ENCODE results near the gene WDR55. TPM values are rescaled to one million over a fixed set of nuclear protein-coding genes. Genes with fewer than 3 reads are reported as not detected.
"Not testable (repeated sequence)": the region's sequence is repeated elsewhere in the genome, so short reads cannot be mapped to it uniquely, and the experiment has no call there.

Gene WDR55
- total RNA-seq, 1 donor from 2014 or later: 28.8 TPM

DNA sequence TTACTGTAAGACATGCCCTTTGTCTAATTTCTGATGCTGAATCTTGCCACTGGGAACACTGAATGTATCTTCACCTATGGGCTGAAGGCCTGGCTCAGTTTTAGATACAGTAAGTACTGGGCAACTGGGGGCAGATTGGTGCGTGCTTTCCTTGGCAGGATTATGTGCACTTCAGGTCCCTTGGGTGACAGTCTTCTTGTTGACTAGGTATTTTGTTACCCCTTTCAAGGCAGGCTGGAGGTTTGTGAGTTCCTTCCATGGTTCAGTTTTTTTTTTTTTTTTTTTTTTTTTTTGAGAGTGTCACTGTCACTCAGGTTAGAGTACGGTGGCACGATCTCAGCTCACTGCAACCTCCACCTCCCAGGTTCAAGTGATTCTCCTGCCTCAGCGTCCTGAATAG, 43.1 kb downstream of the WDR55 start:
- FAIRE-seq (no peak), DNase-seq (ENCODE audit: low read depth) (no peak)
- peaks cover 44% of the 10 kb centered on the region for H3K36me3 ChIP-seq (ENCODE audit: insufficient read depth, low read length)
- no peak overlapping the region for H3K9ac ChIP-seq (ENCODE audit: low read length)
- H3K9me3 ChIP-seq (ENCODE audit: insufficient read depth, low read depth, low read length): no peaks in the 10 kb centered on the region
- H3K27ac Mint-ChIP-seq (ENCODE audit: unreplicated experiment): no peak overlapping the region
- TF ChIP-seq, protein P1, sequence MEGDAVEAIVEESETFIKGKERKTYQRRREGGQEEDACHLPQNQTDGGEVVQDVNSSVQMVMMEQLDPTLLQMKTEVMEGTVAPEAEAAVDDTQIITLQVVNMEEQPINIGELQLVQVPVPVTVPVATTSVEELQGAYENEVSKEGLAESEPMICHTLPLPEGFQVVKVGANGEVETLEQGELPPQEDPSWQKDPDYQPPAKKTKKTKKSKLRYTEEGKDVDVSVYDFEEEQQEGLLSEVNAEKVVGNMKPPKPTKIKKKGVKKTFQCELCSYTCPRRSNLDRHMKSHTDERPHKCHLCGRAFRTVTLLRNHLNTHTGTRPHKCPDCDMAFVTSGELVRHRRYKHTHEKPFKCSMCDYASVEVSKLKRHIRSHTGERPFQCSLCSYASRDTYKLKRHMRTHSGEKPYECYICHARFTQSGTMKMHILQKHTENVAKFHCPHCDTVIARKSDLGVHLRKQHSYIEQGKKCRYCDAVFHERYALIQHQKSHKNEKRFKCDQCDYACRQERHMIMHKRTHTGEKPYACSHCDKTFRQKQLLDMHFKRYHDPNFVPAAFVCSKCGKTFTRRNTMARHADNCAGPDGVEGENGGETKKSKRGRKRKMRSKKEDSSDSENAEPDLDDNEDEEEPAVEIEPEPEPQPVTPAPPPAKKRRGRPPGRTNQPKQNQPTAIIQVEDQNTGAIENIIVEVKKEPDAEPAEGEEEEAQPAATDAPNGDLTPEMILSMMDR (IDR thresholded peaks at IDR 0.05; ENCODE audit: insufficient read depth, low read depth, low read length): no peak
- TF ChIP-seq EZH2 (IDR thresholded peaks at IDR 0.05; ENCODE audit: insufficient read depth, low read length): no peak
- peaks cover 23% of the 10 kb centered on the region for H3K36me3 Mint-ChIP-seq (ENCODE audit: low read depth, unreplicated experiment)
- H3K79me2 ChIP-seq (ENCODE audit: insufficient read depth, low read length): peaks cover 1% of the 10 kb centered on the region
- H3K9me3 Mint-ChIP-seq (ENCODE audit: unreplicated experiment): no peaks in the 10 kb centered on the region
- no peaks in the 10 kb centered on the region for H3K27me3 ChIP-seq (ENCODE audit: insufficient read depth, low read length)
- H3K4me3 ChIP-seq (ENCODE audit: insufficient read depth, low read depth, low read length): no peak overlapping the region
- H3K27ac ChIP-seq (ENCODE audit: low read depth, low read length): no peak overlapping the region
- peaks cover 5% of the 10 kb centered on the region for H4K20me1 ChIP-seq (ENCODE audit: insufficient read depth, low read length)
- H3K4me1 Mint-ChIP-seq (ENCODE audit: low read depth, unreplicated experiment): no peaks in the 10 kb centered on the region
- no peak overlapping the region for H2AFZ ChIP-seq (ENCODE audit: low read depth, low read length)
- no peak overlapping the region for H3K4me3 Mint-ChIP-seq (ENCODE audit: unreplicated experiment)
- H3K27me3 Mint-ChIP-seq (ENCODE audit: low read depth, unreplicated experiment): no peaks in the 10 kb centered on the region
- no peak overlapping the region for H3K4me2 ChIP-seq (ENCODE audit: low read length)
- no peaks in the 10 kb centered on the region for H3K4me1 ChIP-seq (ENCODE audit: insufficient read depth, low read length)

DNA sequence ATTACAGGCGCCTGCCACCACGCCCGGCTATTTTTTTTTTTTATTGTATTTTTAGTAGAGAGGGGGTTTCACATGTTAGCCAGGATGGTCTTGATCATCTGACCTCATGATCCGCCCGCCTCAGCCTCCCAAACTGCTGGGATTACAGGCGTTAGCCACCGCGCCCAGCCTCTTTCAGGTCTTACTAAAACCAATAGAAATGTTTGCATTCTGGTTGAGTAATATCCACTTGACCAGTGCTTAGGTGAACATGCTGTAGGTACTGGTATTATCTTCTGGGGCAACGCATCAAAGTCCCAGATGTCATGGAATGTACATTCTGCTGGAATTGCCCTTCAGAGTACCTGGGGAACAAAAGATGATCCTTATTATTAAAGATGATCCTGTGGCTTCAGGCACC, 44.1 kb downstream of the WDR55 start:
- H3K36me3 ChIP-seq (ENCODE audit: insufficient read depth, low read length): peaks cover 38% of the 10 kb centered on the region
- not testable (repeated sequence) for H3K9me3 ChIP-seq (ENCODE audit: insufficient read depth, low read depth, low read length); H3K27ac Mint-ChIP-seq (ENCODE audit: unreplicated experiment); H3K79me2 ChIP-seq (ENCODE audit: insufficient read depth, low read length); H4K20me1 ChIP-seq (ENCODE audit: insufficient read depth, low read length); H3K27me3 Mint-ChIP-seq (ENCODE audit: low read depth, unreplicated experiment); H3K4me3 Mint-ChIP-seq (ENCODE audit: unreplicated experiment); H3K4me1 ChIP-seq (ENCODE audit: insufficient read depth, low read length); H3K4me1 Mint-ChIP-seq (ENCODE audit: low read depth, unreplicated experiment); H3K27ac ChIP-seq (ENCODE audit: low read depth, low read length); DNase-seq (ENCODE audit: low read depth); H2AFZ ChIP-seq (ENCODE audit: low read depth, low read length); H3K27me3 ChIP-seq (ENCODE audit: insufficient read depth, low read length); FAIRE-seq; H3K9me3 Mint-ChIP-seq (ENCODE audit: unreplicated experiment); H3K4me3 ChIP-seq (ENCODE audit: insufficient read depth, low read depth, low read length); H3K9ac ChIP-seq (ENCODE audit: low read length); H3K4me2 ChIP-seq (ENCODE audit: low read length)
- H3K36me3 Mint-ChIP-seq (ENCODE audit: low read depth, unreplicated experiment): peaks cover 22% of the 10 kb centered on the region

DNA sequence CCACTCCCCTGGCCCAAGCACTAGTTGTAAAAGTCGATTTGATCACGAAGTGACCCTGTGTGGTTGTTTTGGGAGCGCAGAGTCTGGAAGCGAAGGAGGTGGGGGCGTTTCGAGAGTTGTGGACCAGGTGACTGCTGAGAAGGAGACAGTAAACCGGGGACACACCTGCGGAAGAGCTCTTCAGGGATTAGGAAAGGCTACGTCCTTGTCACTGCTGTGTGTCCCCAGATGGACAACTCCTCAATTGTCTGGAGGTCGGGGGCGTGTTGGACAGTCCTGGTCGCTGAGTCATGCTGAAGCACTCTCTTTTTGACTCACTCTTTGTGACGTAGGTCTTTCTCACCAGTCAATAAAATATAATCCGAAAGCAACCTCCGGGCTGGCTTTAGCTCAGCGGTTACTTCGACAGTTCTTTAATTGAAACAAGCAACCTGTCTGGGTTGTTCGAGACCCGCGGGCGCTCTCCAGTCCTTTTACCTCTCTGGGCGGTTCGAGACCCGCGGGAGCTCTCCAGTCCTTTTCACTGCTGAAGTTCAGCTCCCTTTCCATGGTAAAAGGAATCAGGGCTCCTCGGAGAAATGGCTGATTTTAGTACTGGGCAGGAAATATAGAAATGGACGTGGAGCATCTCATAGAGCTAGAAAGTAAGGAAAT, 46.3 kb downstream of the WDR55 start:
- peak overlapping the region; percentile 86 for H3K4me3 ChIP-seq (ENCODE audit: insufficient read depth, low read depth, low read length)
- peak overlapping the region; percentile 88 for H3K27ac ChIP-seq (ENCODE audit: low read depth, low read length)
- TF ChIP-seq, protein P1 (IDR thresholded peaks at IDR 0.05; ENCODE audit: insufficient read depth, low read depth, low read length): no peak
- TF ChIP-seq EZH2 (IDR thresholded peaks at IDR 0.05; ENCODE audit: insufficient read depth, low read length): no peak
- H3K79me2 ChIP-seq (ENCODE audit: insufficient read depth, low read length): no peaks in the 10 kb centered on the region
- H3K27me3 ChIP-seq (ENCODE audit: insufficient read depth, low read length): no peaks in the 10 kb centered on the region
- H4K20me1 ChIP-seq (ENCODE audit: insufficient read depth, low read length): peaks cover 3% of the 10 kb centered on the region
- Mint-ChIP-seq H3K9me3 (ENCODE audit: unreplicated experiment) (no peaks in the 10 kb centered on the region), H3K4me1 (ENCODE audit: low read depth, unreplicated experiment) (no peaks in the 10 kb centered on the region), H3K27ac (ENCODE audit: unreplicated experiment) (peak overlapping the region; percentile 95), H3K36me3 (ENCODE audit: low read depth, unreplicated experiment) (peaks cover 9% of the 10 kb centered on the region), H3K4me3 (ENCODE audit: unreplicated experiment) (peak overlapping the region; percentile 85), H3K27me3 (ENCODE audit: low read depth, unreplicated experiment) (no peaks in the 10 kb centered on the region)
- H3K9ac ChIP-seq (ENCODE audit: low read length): peak overlapping the region; percentile 87
- H2AFZ ChIP-seq (ENCODE audit: low read depth, low read length): peak overlapping the region; percentile 83
- FAIRE-seq (peak; percentile 98), DNase-seq (ENCODE audit: low read depth) (peak; percentile 90)
- no peaks in the 10 kb centered on the region for H3K4me1 ChIP-seq (ENCODE audit: insufficient read depth, low read length)
- H3K4me2 ChIP-seq (ENCODE audit: low read length): peak overlapping the region; percentile 94
- no peaks in the 10 kb centered on the region for H3K9me3 ChIP-seq (ENCODE audit: insufficient read depth, low read depth, low read length)
- peaks cover 16% of the 10 kb centered on the region for H3K36me3 ChIP-seq (ENCODE audit: insufficient read depth, low read length)

Data from astrocyte (in vitro differentiated cells and primary cell).